SJSA1 (cell line): ENCODE measurements around the gene RAPGEF1. TPM values are rescaled to one million over a fixed set of nuclear protein-coding genes. Genes with fewer than 3 reads are reported as not detected.

Experiments used
- DNase-seq, 2 experiments: peaks; one replicate each; pipeline ENCODE4 v3.0.0-alpha.2; 2015 to 2020; ENCODE audit warnings: low spot score in 2 of 2, low read depth in 1 of 2
- H3K27ac ChIP-seq: fragments of 250-450 bp; sonication (Bioruptor Pico); 2 replicates; pipeline ENCODE4 v1.5.1; 2020; ENCODE audit warnings: mild to moderate bottlenecking, moderate library complexity
- H3K27me3 ChIP-seq: fragments of 250-450 bp; sonication (Bioruptor Pico); replicated peaks from 2 replicates; pipeline ENCODE4 v1.5.1; 2020; ENCODE audit warnings: mild to moderate bottlenecking, moderate library complexity
- H3K36me3 ChIP-seq: fragments of 250-450 bp; sonication (Bioruptor Pico); 2 replicates; pipeline ENCODE4 v1.5.1; 2020; ENCODE audit warnings: mild to moderate bottlenecking
- H3K4me1 ChIP-seq: fragments of 250-450 bp; sonication (Bioruptor Pico); replicated peaks from 2 replicates; pipeline ENCODE4 v1.6.1; 2021; ENCODE audit warnings: mild to moderate bottlenecking
- H3K4me3 ChIP-seq: fragments of 250-450 bp; sonication (Bioruptor Pico); 2 replicates; pipeline ENCODE4 v1.5.1; 2020; ENCODE audit warnings: mild to moderate bottlenecking
- H3K9me3 ChIP-seq: fragments of 250-450 bp; sonication (Bioruptor Pico); replicated peaks from 2 replicates; pipeline ENCODE4 v1.5.1; 2020; ENCODE audit warnings: mild to moderate bottlenecking
- total RNA-seq: library from RNA; depleted of rRNA; stranded (reverse); fragments of >200 nt; shearing (Covaris generic); gene quantifications from 2 replicates; pipeline ENCODE4 v1.2.3, GENCODE V29; 2014; rRNA removed

RAPGEF1 gene
- total RNA-seq, 1 experiment from 2014 or later: 23.6 TPM

- Histone ChIP-seq H3K4me1 (peaks cover 16% of the 10 kb centered on the region), H3K27me3 (no peaks in the 10 kb centered on the region), H3K36me3 (peaks cover 62% of the 10 kb centered on the region), H3K4me3 (no peak overlapping the region), H3K9me3 (no peaks in the 10 kb centered on the region), H3K27ac (no peak overlapping the region)
- no peak for DNase-seq
Observed at GRCh38 chr9:131528886-131529505, 210.9 kb downstream of the RAPGEF1 start.

- H3K36me3 ChIP-seq: peaks cover 70% of the 10 kb centered on the region
- H3K4me3 ChIP-seq: no peak overlapping the region
- peaks cover 16% of the 10 kb centered on the region for H3K4me1 ChIP-seq
- no peak for DNase-seq
- no peaks in the 10 kb centered on the region for H3K9me3 ChIP-seq
- H3K27ac ChIP-seq: no peak overlapping the region
- no peaks in the 10 kb centered on the region for H3K27me3 ChIP-seq
Observed at GRCh38 chr9:131528186-131528585, 211.7 kb downstream of the RAPGEF1 start.

Other genes starting within 250 kb of the RAPGEF1 start
- 25.6 and 34.6 TPM in 2 replicates for gene POMT1, start 237.2 kb downstream of the RAPGEF1 start, total RNA-seq
- gene UCK1, start 208.8 kb downstream of the RAPGEF1 start, total RNA-seq: 19.1 and 21.9 TPM in 2 replicates
- gene PRRT1B, start 194.6 kb downstream of the RAPGEF1 start, total RNA-seq: not detected in 2 replicates